BLaER1 treated with 17β-estradiol and CSF1 and Interleukin-3, amounts not matched to agents 10 nM and 100 nM (cell line): ENCODE data around the gene RBMS1.

Experiments
- H3K27ac ChIP-seq, 11 experiments: shearing (Covaris generic); formaldehyde crosslinking; 2 replicates each; pipeline ENCODE4 v1.8.1; 2022
- H3K27me3 ChIP-seq, 11 experiments: shearing (Covaris generic); formaldehyde crosslinking; 2 replicates each; pipeline ENCODE4 v1.8.1; 2022
- H3K36me3 ChIP-seq, 11 experiments: shearing (Covaris generic); formaldehyde crosslinking; 2 replicates each; pipeline ENCODE4 v1.8.1; 2022
- H3K4me1 ChIP-seq, 10 experiments: shearing (Covaris generic); formaldehyde crosslinking; 2 replicates each; pipeline ENCODE4 v1.8.1; 2022
- H3K4me2 ChIP-seq, 11 experiments: shearing (Covaris generic); formaldehyde crosslinking; 2 replicates each; pipeline ENCODE4 v1.8.1; 2022
- H3K4me3 ChIP-seq, 10 experiments: shearing (Covaris generic); formaldehyde crosslinking; 2 replicates each; pipeline ENCODE4 v1.8.1; 2022
- H3K9ac ChIP-seq, 11 experiments: shearing (Covaris generic); formaldehyde crosslinking; 2 replicates each; pipeline ENCODE4 v1.8.1; 2022
- H3K9me3 ChIP-seq, 11 experiments: shearing (Covaris generic); formaldehyde crosslinking; replicated peaks in 1 of 11; 2 replicates each; pipeline ENCODE4 v1.8.1; 2022
- H4K20me1 ChIP-seq, 11 experiments: shearing (Covaris generic); formaldehyde crosslinking; 2 replicates each; pipeline ENCODE4 v1.8.1; 2022
- Cebpa-rat ChIP-seq, 11 experiments: shearing (Covaris generic); IDR thresholded peaks; 2 replicates each; pipeline ENCODE4 v1.8.1; 2022

The RBMS1 gene

GRCh38 chr2:160258492-160258805 lies 235.2 kb downstream of the RBMS1 start:
- no peaks in the 10 kb centered on the region for H3K27me3 ChIP-seq
- no peak overlapping the region for H3K9ac ChIP-seq
- no peak overlapping the region for H3K4me2 ChIP-seq
- H3K4me3 ChIP-seq = no peak overlapping the region
- H3K36me3 ChIP-seq = no peaks in the 10 kb centered on the region
- H3K4me1 ChIP-seq = peaks cover 0 to 2% (median 0%) of the 10 kb centered on the region in 10 experiments; a peak in 2 of 20 replicates
- H3K9me3 ChIP-seq = peaks cover 0 to 5% (median 0%) of the 10 kb centered on the region in 11 experiments; a peak in 4 of 22 replicates
- H3K27ac ChIP-seq = no peak overlapping the region
- no peak for TF ChIP-seq Cebpa-rat (IDR thresholded peaks at IDR 0.05)
- no peaks in the 10 kb centered on the region for H4K20me1 ChIP-seq

GRCh38 chr2:160257743-160258491 lies 235.7 kb downstream of the RBMS1 start:
- no peak overlapping the region for H3K4me2 ChIP-seq
- H3K9me3 ChIP-seq = peaks cover 0 to 5% (median 0%) of the 10 kb centered on the region in 11 experiments; a peak in 4 of 22 replicates
- H4K20me1 ChIP-seq = no peaks in the 10 kb centered on the region
- no peak for TF ChIP-seq Cebpa-rat (IDR thresholded peaks at IDR 0.05)
- no peaks in the 10 kb centered on the region for H3K27me3 ChIP-seq
- no peak overlapping the region for H3K9ac ChIP-seq
- H3K36me3 ChIP-seq = no peaks in the 10 kb centered on the region
- H3K27ac ChIP-seq = no peak overlapping the region
- no peak overlapping the region for H3K4me3 ChIP-seq
- peaks cover 0 to 7% (median 0%) of the 10 kb centered on the region in 10 experiments; a peak in 4 of 20 replicates for H3K4me1 ChIP-seq

- no peak overlapping the region for H3K4me2 ChIP-seq
- H3K27ac ChIP-seq = no peak overlapping the region
Observed at GRCh38 chr2:160257041-160257742, 236.4 kb downstream of the RBMS1 start.

GRCh38 chr2:160256507-160256906 lies 237.1 kb downstream of the RBMS1 start:
- H3K27ac ChIP-seq = no peak overlapping the region
- H4K20me1 ChIP-seq = no peaks in the 10 kb centered on the region
- TF ChIP-seq Cebpa-rat (IDR thresholded peaks at IDR 0.05) = no peak
- no peak overlapping the region for H3K4me2 ChIP-seq
- no peaks in the 10 kb centered on the region for H3K36me3 ChIP-seq
- peaks cover 0 to 14% (median 0%) of the 10 kb centered on the region in 10 experiments; a peak in 6 of 20 replicates for H3K4me1 ChIP-seq
- no peak overlapping the region for H3K4me3 ChIP-seq
- H3K27me3 ChIP-seq = no peaks in the 10 kb centered on the region
- H3K9ac ChIP-seq = no peak overlapping the region
- peaks cover 0 to 5% (median 0%) of the 10 kb centered on the region in 11 experiments; a peak in 4 of 22 replicates for H3K9me3 ChIP-seq

More at GRCh38 chr2:160257041-160257742, 236.4 kb downstream of the RBMS1 start:
- H3K27me3 ChIP-seq = no peaks in the 10 kb centered on the region
- H3K4me1 ChIP-seq = peaks cover 0 to 13% (median 0%) of the 10 kb centered on the region in 10 experiments; a peak in 6 of 20 replicates
- H3K4me3 ChIP-seq = no peak overlapping the region
- no peaks in the 10 kb centered on the region for H3K36me3 ChIP-seq
- H3K9me3 ChIP-seq = peaks cover 0 to 5% (median 0%) of the 10 kb centered on the region in 11 experiments; a peak in 4 of 22 replicates
- H3K9ac ChIP-seq = no peak overlapping the region
- no peak for TF ChIP-seq Cebpa-rat (IDR thresholded peaks at IDR 0.05)
- no peaks in the 10 kb centered on the region for H4K20me1 ChIP-seq

GRCh38 chr2:160255408-160255807 lies 238.2 kb downstream of the RBMS1 start:
- no peak overlapping the region for H3K9ac ChIP-seq
- H3K9me3 ChIP-seq = peaks cover 0 to 5% (median 0%) of the 10 kb centered on the region in 11 experiments; a peak in 4 of 22 replicates
- H3K4me1 ChIP-seq = peaks cover 0 to 14% (median 0%) of the 10 kb centered on the region in 10 experiments; a peak in 6 of 20 replicates
- no peaks in the 10 kb centered on the region for H3K36me3 ChIP-seq
- no peaks in the 10 kb centered on the region for H3K27me3 ChIP-seq
- H3K27ac ChIP-seq = no peak overlapping the region
- no peaks in the 10 kb centered on the region for H4K20me1 ChIP-seq
- no peak overlapping the region for H3K4me3 ChIP-seq
- no peak for TF ChIP-seq Cebpa-rat (IDR thresholded peaks at IDR 0.05)
- H3K4me2 ChIP-seq = no peak overlapping the region

- Histone ChIP-seq H3K27ac (no peak overlapping the region), H3K27me3 (no peaks in the 10 kb centered on the region), H3K4me2 (no peak overlapping the region), H3K4me3 (no peak overlapping the region), H3K36me3 (no peaks in the 10 kb centered on the region), H3K4me1 (peaks cover 0 to 14% (median 0%) of the 10 kb centered on the region in 10 experiments; a peak in 6 of 20 replicates), H3K9ac (no peak overlapping the region), H4K20me1 (no peaks in the 10 kb centered on the region), H3K9me3 (no peaks in the 10 kb centered on the region)
- TF ChIP-seq Cebpa-rat (IDR thresholded peaks at IDR 0.05) = no peak
Observed at GRCh38 chr2:160254189-160254762, 239.3 kb downstream of the RBMS1 start.

- no peaks in the 10 kb centered on the region for H4K20me1 ChIP-seq
- peaks cover 0 to 14% (median 0%) of the 10 kb centered on the region in 10 experiments; a peak in 6 of 20 replicates for H3K4me1 ChIP-seq
- no peak overlapping the region for H3K4me3 ChIP-seq
- H3K27me3 ChIP-seq = no peaks in the 10 kb centered on the region
- TF ChIP-seq Cebpa-rat (IDR thresholded peaks at IDR 0.05) = no peak
- no peaks in the 10 kb centered on the region for H3K9me3 ChIP-seq
- no peaks in the 10 kb centered on the region for H3K36me3 ChIP-seq
- H3K4me2 ChIP-seq = no peak overlapping the region
- no peak overlapping the region for H3K9ac ChIP-seq
- no peak overlapping the region for H3K27ac ChIP-seq
Observed at GRCh38 chr2:160253440-160254188, 240.0 kb downstream of the RBMS1 start.

GRCh38 chr2:160252900-160253299 lies 240.7 kb downstream of the RBMS1 start:
- Histone ChIP-seq H3K36me3 (no peaks in the 10 kb centered on the region), H3K4me2 (peak overlapping the region in 2 of 11 experiments; percentile 6 to 31; a peak in 4 of 22 replicates), H3K27ac (no peak overlapping the region), H3K9me3 (no peaks in the 10 kb centered on the region), H3K27me3 (no peaks in the 10 kb centered on the region), H3K4me3 (no peak overlapping the region), H4K20me1 (no peaks in the 10 kb centered on the region), H3K4me1 (peaks cover 0 to 14% (median 0%) of the 10 kb centered on the region in 10 experiments; a peak in 6 of 20 replicates), H3K9ac (no peak overlapping the region)
- no peak for TF ChIP-seq Cebpa-rat (IDR thresholded peaks at IDR 0.05)
